Muscle of leg (tissue), 11 donors: Measurements from ENCODE around the gene LIN37. TPM values are rescaled to one million over a fixed set of nuclear protein-coding genes. Genes with fewer than 3 reads are reported as not detected.
"Not testable (repeated sequence)": the region's sequence is repeated elsewhere in the genome, so short reads cannot be mapped to it uniquely, and the experiment has no call there.

Source experiments
- DNase-seq: peaks from one replicate; pipeline ENCODE4 v3.0.0; 2013
- H3K27ac ChIP-seq: one replicate; pipeline ENCODE4 v1.5.1; 2013; ENCODE audit warnings: mild to moderate bottlenecking, low read length, control low read depth
- H3K27me3 ChIP-seq: one replicate; pipeline ENCODE4 v1.6.1; 2013; ENCODE audit warnings: low read length; ENCODE audit not compliant: control insufficient read depth, insufficient read depth
- H3K36me3 ChIP-seq: one replicate; pipeline ENCODE4 v1.6.1; 2013; ENCODE audit warnings: low read length; ENCODE audit not compliant: control insufficient read depth, insufficient read depth
- H3K4me1 ChIP-seq: one replicate; pipeline ENCODE4 v1.6.1; 2013; ENCODE audit warnings: low read length; ENCODE audit not compliant: control insufficient read depth, insufficient read depth
- H3K4me3 ChIP-seq: one replicate; pipeline ENCODE4 v1.5.1; 2013; ENCODE audit warnings: low read length, control low read depth
- H3K9me3 ChIP-seq: replicated peaks from 2 replicates; pipeline ENCODE4 v1.6.1; 2013; ENCODE audit warnings: low read depth, low read length; ENCODE audit not compliant: control insufficient read depth
- WGBS: methylation state at CpG from one replicate; pipeline ENCODE4 v1.1.5; 2013; ENCODE audit warnings: missing lambda C conversion rate; ENCODE audit not compliant: insufficient coverage; 5-methylcytosine and 5-hydroxymethylcytosine counted together
- polyA plus RNA-seq, 8 donors: library from polyadenylated mRNA; unstranded; fragments of 120-200 nt; gene quantifications; one replicate each; pipeline versions ENCODE4 v1.2.1 to v1.2.3, GENCODE V29; 2013; ENCODE audit warnings: inconsistent platforms in 1 of 8, low replicate concordance in 1 of 8; ENCODE audit not compliant: insufficient read length in 8 of 8, insufficient read depth in 1 of 8
- total RNA-seq: library from RNA; stranded (reverse); fragments of 120-200 nt; gene quantifications from one replicate; pipeline ENCODE4 v1.2.4, GENCODE V29; 2013

The LIN37 gene
- total and polyA plus RNA-seq, 9 donors, result 9.2 to 12.8 (median 10.3) TPM

- H3K27me3 ChIP-seq, result no peaks in the 10 kb centered on the region
- no peak overlapping the region for H3K27ac ChIP-seq
- DNase-seq, result no peak
- no peak overlapping the region for H3K4me3 ChIP-seq
- H3K4me1 ChIP-seq, result peaks cover 40% of the 10 kb centered on the region
- no peaks in the 10 kb centered on the region for H3K9me3 ChIP-seq
- peaks cover 38% of the 10 kb centered on the region for H3K36me3 ChIP-seq
- WGBS, result no CpG with 5 or more reads among the region's 2 CpGs
Measured at GRCh38 chr19:35759697-35760096, 11.3 kb downstream of the LIN37 start.

- Histone ChIP-seq H3K36me3 (peaks cover 44% of the 10 kb centered on the region), H3K27me3 (no peaks in the 10 kb centered on the region), H3K4me3 (no peak overlapping the region), H3K4me1 (peaks cover 29% of the 10 kb centered on the region), H3K27ac (no peak overlapping the region), H3K9me3 (no peaks in the 10 kb centered on the region)
- WGBS, result 94% methylated on average over 3 of the region's 4 CpGs
- DNase-seq, result no peak
Measured at GRCh38 chr19:35760711-35761349, 12.5 kb downstream of the LIN37 start.

GRCh38 chr19:35764432-35765315 is 16.3 kb downstream of the LIN37 start:
- Histone ChIP-seq H3K4me1 (peaks cover 15% of the 10 kb centered on the region), H3K36me3 (peaks cover 58% of the 10 kb centered on the region), H3K9me3 (no peaks in the 10 kb centered on the region), H3K27me3 (no peaks in the 10 kb centered on the region), H3K27ac (no peak overlapping the region), H3K4me3 (no peak overlapping the region)
- DNase-seq, result no peak
- WGBS, result 85% methylated on average over 12 of the region's 17 CpGs

GRCh38 chr19:35766571-35767104 is 18.3 kb downstream of the LIN37 start:
- 90% methylated on average over 2 of the region's 11 CpGs for WGBS
- Histone ChIP-seq H3K27ac (no peak overlapping the region), H3K27me3 (no peaks in the 10 kb centered on the region), H3K4me3 (no peak overlapping the region), H3K36me3 (peaks cover 43% of the 10 kb centered on the region), H3K4me1 (peaks cover 12% of the 10 kb centered on the region), H3K9me3 (no peaks in the 10 kb centered on the region)
- no peak for DNase-seq

GRCh38 chr19:35767288-35768081 is 19.1 kb downstream of the LIN37 start:
- Histone ChIP-seq H3K27ac (no peak overlapping the region), H3K9me3 (no peaks in the 10 kb centered on the region), H3K4me3 (no peak overlapping the region), H3K36me3 (peaks cover 35% of the 10 kb centered on the region), H3K27me3 (no peaks in the 10 kb centered on the region), H3K4me1 (peaks cover 12% of the 10 kb centered on the region)
- WGBS, result 41% methylated on average over 34 of the region's 34 CpGs
- peak; percentile 35 for DNase-seq

- Histone ChIP-seq H3K9me3 (no peaks in the 10 kb centered on the region), H3K4me1 (peaks cover 12% of the 10 kb centered on the region), H3K27ac (no peak overlapping the region), H3K4me3 (no peak overlapping the region), H3K36me3 (peaks cover 33% of the 10 kb centered on the region), H3K27me3 (no peaks in the 10 kb centered on the region)
- WGBS, result 38% methylated on average over 14 of the region's 15 CpGs
- no peak for DNase-seq
Measured at GRCh38 chr19:35768082-35768421, 19.7 kb downstream of the LIN37 start.

- Histone ChIP-seq H3K36me3 (peaks cover 11% of the 10 kb centered on the region), H3K4me1 (peaks cover 29% of the 10 kb centered on the region)
- H3K27ac ChIP-seq, DNase-seq, H3K4me3 ChIP-seq, H3K27me3 ChIP-seq, H3K9me3 ChIP-seq: not testable (repeated sequence)
- WGBS, result 92% methylated on average over 2 of the region's 5 CpGs
Measured at GRCh38 chr19:35772362-35772761, 24.0 kb downstream of the LIN37 start.

GRCh38 chr19:35773020-35773806 is 24.8 kb downstream of the LIN37 start:
- Histone ChIP-seq H3K9me3 (no peaks in the 10 kb centered on the region), H3K4me1 (peaks cover 22% of the 10 kb centered on the region), H3K4me3 (no peak overlapping the region), H3K27me3 (no peaks in the 10 kb centered on the region), H3K27ac (no peak overlapping the region), H3K36me3 (peaks cover 18% of the 10 kb centered on the region)
- 79% methylated on average over 4 of the region's 9 CpGs for WGBS
- no peak for DNase-seq

GRCh38 chr19:35774274-35775045 is 26.1 kb downstream of the LIN37 start:
- Histone ChIP-seq H3K36me3 (peaks cover 15% of the 10 kb centered on the region), H3K4me3 (peak overlapping the region; percentile 24), H3K9me3 (no peaks in the 10 kb centered on the region), H3K27me3 (no peaks in the 10 kb centered on the region), H3K27ac (no peak overlapping the region), H3K4me1 (peaks cover 21% of the 10 kb centered on the region)
- 58% methylated on average over 15 of the region's 16 CpGs for WGBS
- DNase-seq, result no peak
